ENCODE measurements around the gene PCYT1A.

PCYT1A gene

DNA sequence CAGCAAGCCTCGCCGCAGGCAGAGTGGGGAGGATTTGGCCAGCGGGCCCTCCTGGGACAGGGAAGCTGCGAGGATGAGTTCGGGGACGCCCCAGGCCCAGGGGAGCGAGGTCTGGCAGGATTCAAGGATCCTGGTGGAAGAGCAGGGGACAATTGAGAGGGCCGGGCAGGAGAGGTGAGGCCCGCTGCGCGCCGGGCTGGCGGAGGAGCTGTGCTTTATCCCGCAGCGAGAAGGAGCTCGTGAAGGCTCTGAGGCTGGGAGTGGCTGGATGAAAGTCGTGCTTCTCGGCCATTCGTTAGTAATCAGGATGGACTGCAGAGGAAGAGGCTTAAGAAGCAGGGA, 67.6 kb downstream of the PCYT1A start:
- no peak overlapping the region for H2AFZ ChIP-seq (ENCODE audit: low read depth, low read length, severe bottlenecking)
- H3K4me2 ChIP-seq (ENCODE audit: low read depth, low read length, poor library complexity, severe bottlenecking) = no peak overlapping the region
- H3K9ac ChIP-seq (ENCODE audit: low read length) = no peak overlapping the region

DNA sequence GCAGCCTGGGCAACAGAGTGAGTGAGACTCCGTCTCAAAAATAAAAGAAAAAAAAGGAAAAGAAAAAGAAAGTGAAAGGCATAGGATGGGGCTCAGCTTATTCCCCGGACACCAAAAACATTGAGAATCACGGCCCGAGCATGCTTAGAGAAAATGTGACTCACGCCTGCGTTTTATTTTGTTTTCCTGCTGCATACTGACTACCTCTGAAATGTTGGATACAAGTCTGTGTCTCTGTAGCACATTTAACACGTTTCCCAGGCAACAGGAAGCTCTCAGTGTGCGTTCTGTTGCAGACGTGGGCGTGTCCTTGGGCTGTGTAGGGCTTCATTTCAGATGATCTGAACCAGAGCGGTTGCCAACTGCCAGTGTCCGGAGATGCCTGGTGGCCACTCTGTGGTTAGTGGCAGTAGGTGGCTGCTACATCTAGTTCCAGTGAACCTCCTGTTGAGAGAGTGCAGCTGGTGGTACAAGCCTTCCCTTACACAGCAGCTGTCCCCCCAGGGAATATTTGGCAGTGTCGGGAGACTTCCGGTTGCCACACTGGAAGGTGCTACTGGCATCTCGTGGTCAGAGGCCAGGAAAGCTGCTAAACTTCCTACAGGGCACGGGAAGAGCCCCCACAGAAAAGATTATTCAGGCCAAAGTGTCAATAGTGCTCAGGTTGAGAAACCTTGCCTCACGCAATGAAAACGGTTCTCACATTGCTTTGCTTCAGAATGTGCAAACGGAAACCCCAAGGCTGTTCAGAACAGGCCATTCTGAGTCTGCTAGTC, 68.1 kb downstream of the PCYT1A start:
- Histone ChIP-seq H3K9ac (ENCODE audit: low read length) (no peak overlapping the region), H3K79me2 (ENCODE audit: insufficient read depth, low read length) (no peaks in the 10 kb centered on the region), H3K27me3 (ENCODE audit: low read length) (no peaks in the 10 kb centered on the region), H3F3A (ENCODE audit: insufficient read depth) (no peaks in the 10 kb centered on the region), H3K9me2 (replicated peaks; ENCODE audit: insufficient read depth, low read length) (no peaks in the 10 kb centered on the region), H2AFZ (ENCODE audit: low read depth, low read length, severe bottlenecking) (peak overlapping the region; percentile 39), H3K36me3 (ENCODE audit: low read length) (no peaks in the 10 kb centered on the region), H3K4me3 (ENCODE audit: insufficient read depth, low read length, poor library complexity, severe bottlenecking) (no peak overlapping the region), H3K9me3 (ENCODE audit: insufficient read depth, low read length) (no peaks in the 10 kb centered on the region), H4K20me1 (ENCODE audit: low read depth, low read length) (no peaks in the 10 kb centered on the region), H3K27ac (ENCODE audit: low read depth, low read length) (no peak overlapping the region), H3K4me2 (ENCODE audit: low read depth, low read length, poor library complexity, severe bottlenecking) (peak overlapping the region; percentile 37)
- TF ChIP-seq, protein P1, sequence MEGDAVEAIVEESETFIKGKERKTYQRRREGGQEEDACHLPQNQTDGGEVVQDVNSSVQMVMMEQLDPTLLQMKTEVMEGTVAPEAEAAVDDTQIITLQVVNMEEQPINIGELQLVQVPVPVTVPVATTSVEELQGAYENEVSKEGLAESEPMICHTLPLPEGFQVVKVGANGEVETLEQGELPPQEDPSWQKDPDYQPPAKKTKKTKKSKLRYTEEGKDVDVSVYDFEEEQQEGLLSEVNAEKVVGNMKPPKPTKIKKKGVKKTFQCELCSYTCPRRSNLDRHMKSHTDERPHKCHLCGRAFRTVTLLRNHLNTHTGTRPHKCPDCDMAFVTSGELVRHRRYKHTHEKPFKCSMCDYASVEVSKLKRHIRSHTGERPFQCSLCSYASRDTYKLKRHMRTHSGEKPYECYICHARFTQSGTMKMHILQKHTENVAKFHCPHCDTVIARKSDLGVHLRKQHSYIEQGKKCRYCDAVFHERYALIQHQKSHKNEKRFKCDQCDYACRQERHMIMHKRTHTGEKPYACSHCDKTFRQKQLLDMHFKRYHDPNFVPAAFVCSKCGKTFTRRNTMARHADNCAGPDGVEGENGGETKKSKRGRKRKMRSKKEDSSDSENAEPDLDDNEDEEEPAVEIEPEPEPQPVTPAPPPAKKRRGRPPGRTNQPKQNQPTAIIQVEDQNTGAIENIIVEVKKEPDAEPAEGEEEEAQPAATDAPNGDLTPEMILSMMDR (IDR thresholded peaks at IDR 0.05; ENCODE audit: insufficient read depth, low read length, poor library complexity, severe bottlenecking) = no peak
- no peak for TF ChIP-seq EZH2phosphoT487 (conservative IDR thresholded peaks at IDR 0.05; ENCODE audit: low read length)

More for the DNA sequence above, 67.6 kb downstream of the PCYT1A start:
- H3K9me3 ChIP-seq (ENCODE audit: insufficient read depth, low read length) = no peaks in the 10 kb centered on the region
- no peaks in the 10 kb centered on the region for H3K36me3 ChIP-seq (ENCODE audit: low read length)
- H3K27me3 ChIP-seq (ENCODE audit: low read length) = no peaks in the 10 kb centered on the region
- H3K9me2 ChIP-seq (replicated peaks; ENCODE audit: insufficient read depth, low read length) = no peaks in the 10 kb centered on the region
- no peak overlapping the region for H3K4me3 ChIP-seq (ENCODE audit: insufficient read depth, low read length, poor library complexity, severe bottlenecking)
- TF ChIP-seq EZH2phosphoT487 (conservative IDR thresholded peaks at IDR 0.05; ENCODE audit: low read length) = no peak
- TF ChIP-seq, protein P1 (IDR thresholded peaks at IDR 0.05; ENCODE audit: insufficient read depth, low read length, poor library complexity, severe bottlenecking) = no peak
- H4K20me1 ChIP-seq (ENCODE audit: low read depth, low read length) = no peaks in the 10 kb centered on the region
- no peaks in the 10 kb centered on the region for H3K79me2 ChIP-seq (ENCODE audit: insufficient read depth, low read length)
- no peaks in the 10 kb centered on the region for H3F3A ChIP-seq (ENCODE audit: insufficient read depth)
- no peak overlapping the region for H3K27ac ChIP-seq (ENCODE audit: low read depth, low read length)

- no peak overlapping the region for H3K9ac ChIP-seq (ENCODE audit: low read length)
- no peak overlapping the region for H3K4me3 ChIP-seq (ENCODE audit: insufficient read depth, low read length, poor library complexity, severe bottlenecking)
- no peaks in the 10 kb centered on the region for H3F3A ChIP-seq (ENCODE audit: insufficient read depth)
- H3K79me2 ChIP-seq (ENCODE audit: insufficient read depth, low read length) = no peaks in the 10 kb centered on the region
- no peak for TF ChIP-seq EZH2phosphoT487 (conservative IDR thresholded peaks at IDR 0.05; ENCODE audit: low read length)
- TF ChIP-seq, protein P1 (IDR thresholded peaks at IDR 0.05; ENCODE audit: insufficient read depth, low read length, poor library complexity, severe bottlenecking) = no peak
- H4K20me1 ChIP-seq (ENCODE audit: low read depth, low read length) = no peaks in the 10 kb centered on the region
- no peaks in the 10 kb centered on the region for H3K36me3 ChIP-seq (ENCODE audit: low read length)
- H2AFZ ChIP-seq (ENCODE audit: low read depth, low read length, severe bottlenecking) = no peak overlapping the region
- H3K4me2 ChIP-seq (ENCODE audit: low read depth, low read length, poor library complexity, severe bottlenecking) = no peak overlapping the region
- H3K27ac ChIP-seq (ENCODE audit: low read depth, low read length) = no peak overlapping the region
- H3K9me3 ChIP-seq (ENCODE audit: insufficient read depth, low read length) = no peaks in the 10 kb centered on the region
- no peaks in the 10 kb centered on the region for H3K27me3 ChIP-seq (ENCODE audit: low read length)
- H3K9me2 ChIP-seq (replicated peaks; ENCODE audit: insufficient read depth, low read length) = no peaks in the 10 kb centered on the region
These were observed 69.3 kb downstream of the PCYT1A start for GRCh38 chr3:196218155-196218712.
